Midbrain (tissue), 1 donor: Measurements from ENCODE around the gene LSM10.

Source experiments
- DNase-seq: peaks from one replicate; lab custom pipeline; 2025; lab: John Stamatoyannopoulos, UW

The LSM10 gene

DNA sequence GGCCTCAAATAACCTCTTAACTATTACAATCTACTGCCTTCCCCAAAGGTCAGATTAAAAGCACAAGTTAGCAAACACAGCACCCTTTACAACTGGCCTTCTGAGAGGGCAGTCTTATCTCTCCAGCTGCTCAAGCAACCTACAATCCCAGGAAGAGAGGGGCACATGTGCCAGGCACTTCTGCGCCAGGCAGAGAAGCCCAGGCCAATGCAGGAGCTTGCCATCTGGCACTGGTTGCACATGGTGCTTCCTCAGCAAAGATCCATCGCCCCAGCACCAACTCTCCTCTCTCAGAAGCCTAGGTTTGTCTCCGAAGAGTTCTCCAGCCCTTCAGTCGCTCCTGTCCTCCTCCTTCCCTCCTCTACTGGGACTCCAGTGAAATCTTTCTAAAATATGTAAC lies 14.5 kb downstream of the LSM10 start:
- DNase-seq: no peak

DNA sequence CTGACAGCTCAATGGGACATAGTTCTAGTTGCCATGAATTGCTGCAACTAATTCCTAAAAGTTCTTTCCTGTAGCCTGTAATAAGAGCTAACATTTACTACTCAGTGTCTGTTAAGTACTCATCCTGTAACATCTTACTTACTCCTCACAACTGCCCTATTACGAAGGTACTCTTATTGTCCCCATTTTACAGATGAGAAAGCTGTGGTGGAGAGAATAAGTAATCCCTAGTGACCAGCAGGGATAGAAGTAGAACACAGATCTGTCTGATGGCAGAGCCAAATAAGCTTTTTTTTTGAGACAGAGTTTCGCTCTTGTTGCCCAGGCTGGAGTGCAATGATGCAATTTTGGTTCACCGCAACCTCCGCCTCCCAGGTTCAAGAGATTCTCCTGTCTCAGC lies 15.0 kb downstream of the LSM10 start:
- no peak for DNase-seq

DNA sequence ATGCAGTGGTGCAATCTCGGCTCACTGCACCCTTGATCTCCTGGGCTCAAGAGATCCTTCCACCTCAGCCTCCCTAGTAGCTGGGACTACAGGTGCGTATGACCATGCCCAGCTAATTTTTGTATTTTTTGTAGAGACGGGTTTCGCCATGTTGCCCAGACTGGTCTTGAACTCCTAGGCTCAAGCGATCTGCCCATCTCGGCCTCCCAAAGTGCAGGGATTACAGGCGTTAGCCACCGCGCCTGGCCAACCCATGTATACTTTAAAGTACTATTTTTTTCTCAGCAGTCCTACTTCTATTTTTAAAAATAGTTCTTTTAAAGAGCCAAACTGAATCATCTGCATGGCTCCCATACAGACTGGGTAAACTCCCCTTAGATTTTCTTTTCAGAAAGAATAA lies 15.5 kb downstream of the LSM10 start:
- no peak for DNase-seq

DNA sequence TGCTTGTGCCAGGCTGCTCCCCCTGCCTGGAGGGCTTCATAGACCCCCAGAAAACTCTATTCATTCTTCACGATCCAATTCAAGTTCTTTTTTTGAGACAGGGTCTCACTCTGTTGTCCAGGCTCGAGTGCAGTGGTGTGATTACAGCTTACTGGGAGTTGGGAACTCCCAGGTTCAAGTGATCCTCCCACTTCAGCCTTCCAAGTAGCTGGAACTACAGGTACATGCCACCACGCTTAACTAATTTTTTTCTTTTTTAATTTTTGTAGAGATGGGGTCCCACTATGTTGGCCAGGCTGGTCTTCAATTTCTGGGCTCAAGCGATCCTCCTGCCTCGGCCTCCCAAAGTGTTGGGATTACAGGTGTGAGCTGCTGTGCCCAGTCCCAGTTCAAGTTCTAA lies 16.3 kb downstream of the LSM10 start:
- no peak for DNase-seq

DNA sequence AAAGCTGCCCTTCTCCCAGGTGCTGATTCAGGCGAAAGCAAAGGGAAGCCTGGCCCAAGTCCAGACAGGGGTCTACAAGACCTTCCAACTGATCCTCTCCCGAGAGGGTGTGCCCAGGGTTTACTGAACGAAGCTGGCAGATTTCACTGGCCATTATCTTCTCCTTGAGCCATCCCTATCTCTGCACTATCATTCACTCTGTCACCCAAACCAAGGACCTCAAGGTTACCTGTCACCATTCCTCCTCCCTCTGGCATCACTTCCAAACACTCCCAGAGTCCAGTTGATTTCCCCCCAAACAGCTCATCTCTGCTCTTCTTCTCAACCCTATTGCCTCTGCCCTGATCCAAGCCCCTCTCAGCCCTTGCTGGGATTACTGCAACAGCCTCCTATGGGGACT lies 16.9 kb downstream of the LSM10 start:
- no peak for DNase-seq

DNA sequence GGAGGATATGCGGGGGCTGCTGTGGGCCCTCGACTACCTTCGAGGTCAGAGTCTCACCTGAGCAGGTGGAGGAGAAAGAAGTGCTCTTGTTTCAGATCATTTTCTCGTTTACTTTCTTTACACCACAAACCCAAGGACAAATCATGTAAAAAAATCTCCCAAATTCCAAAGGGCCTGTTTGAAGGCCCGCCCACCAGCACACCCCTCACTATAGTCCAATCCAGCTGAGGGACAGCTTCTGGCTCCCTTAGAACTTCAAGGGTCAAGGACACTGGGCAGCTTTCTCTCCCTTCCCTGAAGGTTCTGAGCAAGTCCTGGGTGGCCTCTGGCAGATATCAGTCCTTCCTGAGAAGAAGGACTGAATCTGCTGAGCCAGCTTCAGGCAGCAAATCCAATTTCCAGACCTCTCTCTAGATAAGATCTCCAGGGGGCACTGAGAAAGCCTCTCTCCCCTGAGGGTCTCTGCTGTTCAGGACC lies 17.5 kb downstream of the LSM10 start:
- DNase-seq: no peak

DNA sequence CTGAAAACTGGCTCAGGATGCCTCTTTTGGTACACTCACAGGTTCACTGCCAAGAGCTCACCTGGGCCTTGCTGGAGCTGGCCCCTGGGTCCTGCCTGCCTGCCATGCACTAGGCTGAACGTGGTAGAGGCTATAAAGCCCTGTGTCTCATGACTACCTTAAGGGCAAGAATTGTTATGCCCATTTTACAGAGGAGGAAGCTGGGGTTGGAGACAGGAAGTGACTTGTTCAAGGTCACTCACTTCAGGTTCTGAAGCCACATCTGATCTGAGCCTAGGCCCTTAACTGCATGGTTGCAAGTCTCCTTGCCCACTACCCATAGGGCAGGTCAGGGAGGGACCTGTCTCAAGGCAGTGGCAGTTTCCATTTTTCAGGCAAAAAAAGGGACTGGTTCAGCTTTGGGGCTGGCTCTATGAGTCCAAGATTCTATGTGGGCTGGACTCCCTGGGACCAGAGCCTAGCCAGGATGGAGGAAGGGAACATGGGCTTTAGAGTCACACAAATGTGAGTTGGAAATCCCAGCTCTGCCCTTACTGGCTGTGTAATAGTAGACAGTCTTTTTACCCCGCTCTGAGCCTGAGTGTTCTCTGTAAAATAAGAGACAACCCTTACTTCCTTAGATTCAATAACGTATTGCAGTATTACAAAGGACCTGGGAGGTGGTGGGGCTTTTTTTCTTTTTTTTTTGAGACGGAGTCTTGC lies 19.8 kb downstream of the LSM10 start:
- no peak for DNase-seq

DNA sequence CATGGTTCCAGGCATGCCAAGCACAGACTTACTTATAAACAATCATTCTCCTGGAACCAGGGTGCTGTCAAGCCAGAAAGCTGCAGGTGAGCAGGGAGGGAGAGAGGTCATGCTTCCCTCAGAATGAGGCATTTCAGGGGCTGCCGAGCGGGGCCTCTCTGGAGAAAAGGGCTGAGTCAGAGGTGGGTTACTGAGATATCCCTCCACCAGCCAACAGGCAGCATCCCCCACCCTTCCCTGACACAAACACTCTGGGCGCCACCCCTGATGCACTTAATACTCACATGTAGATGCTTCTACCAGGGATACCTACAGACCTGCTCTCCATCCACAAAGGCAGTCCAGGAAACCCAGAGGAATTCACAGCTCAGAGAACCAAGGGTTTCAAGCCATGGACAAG lies 25.1 kb downstream of the LSM10 start:
- no peak for DNase-seq

DNA sequence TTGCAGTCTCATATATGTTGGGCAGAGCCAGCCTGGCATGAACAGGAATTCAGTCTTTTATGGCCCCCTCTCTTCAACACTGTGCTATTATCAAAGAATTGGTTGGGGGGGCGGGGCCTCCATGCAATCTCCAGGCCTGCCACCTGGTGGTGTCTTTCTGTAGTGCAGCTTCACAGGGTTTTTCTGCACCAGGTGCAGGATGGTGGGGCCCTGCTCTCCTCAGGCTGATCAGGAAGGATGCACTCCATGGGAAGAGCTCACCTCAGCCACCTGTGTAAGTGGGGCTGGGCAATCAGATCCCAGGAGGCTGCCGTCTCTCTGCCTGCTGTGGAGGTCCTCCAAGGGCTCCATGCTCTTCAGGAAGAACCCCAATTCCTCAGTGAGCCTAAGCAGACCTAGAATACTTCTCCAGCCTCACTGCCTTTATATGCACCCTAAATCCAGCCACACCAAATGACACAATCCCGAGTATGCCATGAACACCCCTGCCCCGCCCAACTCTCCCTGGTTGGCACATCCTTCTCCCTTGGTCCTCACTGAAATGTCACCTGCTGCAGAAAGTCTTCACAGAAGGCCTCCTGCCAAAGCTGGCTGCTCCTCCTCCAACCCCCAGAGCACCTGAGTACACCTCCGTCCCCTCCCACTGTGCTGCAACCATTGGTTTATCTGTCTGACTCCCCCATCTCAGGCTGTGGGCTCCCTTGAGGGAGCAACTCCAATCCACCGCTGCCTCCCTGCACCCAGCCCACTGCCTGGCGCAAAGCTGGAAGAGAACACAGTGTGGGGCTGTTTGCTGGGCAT lies 28.4 kb downstream of the LSM10 start:
- DNase-seq: peak; percentile 66

DNA sequence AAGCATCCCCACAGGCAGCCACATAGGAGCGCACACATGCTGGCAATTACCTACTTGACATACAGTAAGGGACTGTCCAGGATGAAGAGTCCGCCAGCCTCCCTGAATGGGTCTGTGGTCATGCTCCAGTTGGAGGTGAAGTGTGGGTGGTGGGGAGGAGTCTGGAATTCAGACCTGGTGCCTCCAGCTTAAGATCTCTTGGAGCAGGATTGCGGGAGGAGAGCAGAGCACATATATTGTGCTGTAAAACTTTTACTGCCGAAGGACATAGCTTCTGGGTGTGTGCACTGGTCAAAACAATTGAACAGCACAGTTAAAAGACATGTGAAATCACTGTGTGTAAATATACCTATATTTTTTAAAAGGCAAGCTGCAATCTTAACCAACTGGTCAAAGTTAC lies 29.9 kb downstream of the LSM10 start:
- DNase-seq: no peak

DNA sequence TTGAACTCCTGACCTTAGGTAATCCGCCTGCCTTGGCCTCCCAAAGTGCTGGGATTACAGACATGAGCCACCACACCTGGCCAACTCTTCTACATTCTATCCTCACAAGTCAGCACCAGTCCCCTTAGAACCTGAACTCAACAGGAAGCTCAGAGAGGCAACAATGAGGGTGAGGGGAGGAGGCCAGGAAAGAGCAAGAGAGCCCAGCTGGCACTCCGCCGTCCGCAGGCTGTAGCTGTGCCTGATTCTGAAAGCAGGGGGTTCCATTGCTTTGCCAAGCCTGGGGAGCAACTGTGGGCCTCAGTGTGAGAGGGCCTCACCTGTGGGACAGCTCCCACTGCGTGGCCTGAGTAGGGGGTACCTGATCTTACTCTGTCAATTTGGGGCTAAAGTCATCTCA lies 30.6 kb downstream of the LSM10 start:
- no peak for DNase-seq

DNA sequence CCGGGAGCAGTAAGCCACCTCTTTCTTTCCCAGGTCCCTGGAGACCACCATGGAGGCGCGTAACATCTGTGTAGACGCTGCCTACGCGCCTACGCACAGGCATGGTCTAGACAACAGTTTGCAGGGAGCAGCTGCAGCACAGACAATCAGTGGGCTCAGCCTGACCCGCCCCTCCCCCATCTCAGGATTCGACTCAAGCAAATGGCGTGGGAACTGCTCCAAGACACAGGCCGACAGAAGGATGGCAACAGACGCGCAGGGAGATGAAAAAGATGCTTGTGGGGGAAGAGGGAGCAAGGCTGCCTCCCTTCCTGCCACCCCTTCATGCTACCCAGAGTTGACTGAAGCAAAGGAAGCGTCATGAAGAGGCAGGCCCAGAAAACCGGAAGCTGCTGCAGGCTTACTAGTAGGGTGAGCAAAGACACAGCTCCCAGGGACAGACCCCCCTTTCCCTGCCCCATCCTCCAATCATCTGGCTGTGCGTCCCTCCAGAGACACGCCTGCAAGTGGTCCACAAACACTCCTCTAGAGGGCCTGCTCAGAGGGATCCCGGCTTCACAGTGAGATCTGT lies 31.5 kb downstream of the LSM10 start:
- peak; percentile 62 for DNase-seq

DNA sequence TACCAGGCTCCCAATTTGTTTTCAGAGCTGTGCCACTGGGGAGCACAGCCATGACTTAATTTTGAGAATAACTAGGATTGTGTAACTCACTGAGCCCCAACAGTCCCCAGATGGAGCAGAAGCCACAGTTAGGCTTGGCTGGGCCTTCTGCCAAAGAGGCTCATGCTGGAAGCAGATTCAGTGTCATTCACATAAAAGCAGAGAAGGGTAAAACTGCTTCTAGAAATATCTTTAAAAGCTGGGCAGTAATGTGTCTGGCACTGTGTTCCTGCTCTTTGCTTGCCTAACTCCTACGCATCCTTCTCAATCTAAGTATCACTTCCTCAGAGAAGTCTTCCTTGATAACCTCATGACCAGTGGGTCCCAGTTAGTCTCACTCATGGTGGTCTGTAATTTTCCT lies 32.3 kb downstream of the LSM10 start:
- peak; percentile 59 for DNase-seq

DNA sequence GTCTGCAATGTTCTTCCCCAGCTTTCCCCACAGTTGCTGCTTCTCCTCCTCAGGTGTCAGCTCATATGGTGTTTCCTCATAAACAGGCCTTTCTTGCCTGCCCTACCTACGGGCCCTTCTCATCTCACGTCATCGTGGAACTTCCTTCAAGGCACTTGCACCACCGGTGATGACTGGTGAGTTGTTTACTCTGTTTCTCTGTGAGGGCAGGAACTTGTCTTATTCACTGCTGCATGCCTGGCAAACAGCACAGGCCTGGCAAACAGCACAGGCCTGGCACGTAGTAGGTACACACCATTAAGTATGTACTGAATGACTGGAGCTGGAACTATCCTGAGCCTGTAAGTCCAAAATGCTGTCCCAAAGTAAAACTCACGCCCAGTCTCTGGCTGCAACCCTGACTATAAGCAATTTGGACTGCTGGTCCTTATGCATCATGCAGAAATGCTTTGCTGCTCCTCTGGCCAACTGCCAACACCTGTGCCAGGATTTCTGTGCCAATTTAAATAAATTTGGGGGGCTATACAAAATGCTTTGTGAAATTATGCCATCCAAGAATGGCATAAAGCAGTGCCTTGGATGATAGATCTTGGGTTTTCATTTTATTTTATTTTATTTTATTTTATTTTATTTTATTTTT lies 37.7 kb downstream of the LSM10 start:
- no peak for DNase-seq

DNA sequence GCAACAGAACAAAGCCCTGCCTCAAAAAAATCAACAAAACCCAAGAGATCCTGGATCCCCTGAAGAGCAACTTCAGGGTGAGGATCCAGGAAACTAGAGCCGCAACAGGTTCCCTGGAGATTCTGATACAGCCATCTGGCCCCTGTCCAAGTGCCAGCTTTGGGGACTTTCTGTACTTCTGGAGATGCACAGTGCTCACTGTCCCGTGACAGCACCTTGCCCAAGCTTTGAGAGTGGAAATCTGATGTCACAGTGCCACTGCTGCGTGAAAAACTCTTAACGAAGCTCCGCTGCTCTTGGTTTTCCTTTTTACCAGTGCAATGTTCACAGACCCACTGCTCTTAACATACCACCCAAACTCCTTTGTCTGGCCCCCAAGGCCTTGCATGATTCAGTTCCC lies 38.3 kb downstream of the LSM10 start:
- DNase-seq: no peak

DNA sequence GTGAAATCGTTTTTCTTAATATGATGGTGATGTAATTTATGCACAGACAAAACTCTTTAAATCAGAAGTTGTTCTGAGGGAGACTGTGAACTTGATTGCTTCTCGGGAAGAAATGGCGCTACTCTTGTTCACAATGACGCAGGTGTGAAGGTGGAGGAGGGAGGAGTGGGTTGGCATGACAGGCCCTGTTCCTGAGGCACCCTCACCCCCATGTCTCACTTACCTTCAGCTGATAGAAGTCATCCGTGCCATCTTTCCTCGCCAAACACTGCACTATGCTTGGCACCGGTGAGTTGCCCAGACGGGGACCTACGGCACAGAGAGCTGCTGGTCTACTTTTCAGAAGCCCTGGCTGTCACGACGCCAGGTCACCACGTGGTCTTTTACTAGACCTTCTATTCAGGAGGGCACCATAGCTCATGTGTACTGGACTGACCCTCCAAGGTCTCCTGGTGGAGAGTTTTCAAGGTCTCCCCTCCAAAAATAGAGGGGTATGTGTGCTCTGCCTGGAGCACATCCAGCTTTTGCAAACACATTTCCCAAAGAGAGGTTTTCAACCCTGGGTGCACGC lies 39.1 kb downstream of the LSM10 start:
- no peak for DNase-seq

DNA sequence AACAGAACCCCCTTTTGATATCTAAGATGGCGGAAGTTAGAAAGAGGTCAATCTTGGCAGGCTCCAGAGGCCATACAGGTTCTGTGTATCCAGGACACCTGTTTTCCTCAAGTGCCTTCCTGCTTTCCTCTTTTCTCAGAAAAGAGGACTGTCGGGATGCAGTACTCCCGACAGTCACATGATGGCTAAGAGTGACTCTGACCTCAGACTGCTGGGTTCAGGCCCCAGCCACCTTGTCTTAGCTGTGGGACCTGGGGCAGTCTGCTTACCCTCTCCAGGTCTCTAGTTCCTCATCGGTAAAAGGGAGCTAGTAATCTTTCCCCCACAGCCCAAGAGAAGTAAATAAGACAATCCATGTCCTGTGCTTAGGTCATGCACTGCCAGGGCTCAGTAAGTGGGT lies 41.9 kb downstream of the LSM10 start:
- no peak for DNase-seq

DNA sequence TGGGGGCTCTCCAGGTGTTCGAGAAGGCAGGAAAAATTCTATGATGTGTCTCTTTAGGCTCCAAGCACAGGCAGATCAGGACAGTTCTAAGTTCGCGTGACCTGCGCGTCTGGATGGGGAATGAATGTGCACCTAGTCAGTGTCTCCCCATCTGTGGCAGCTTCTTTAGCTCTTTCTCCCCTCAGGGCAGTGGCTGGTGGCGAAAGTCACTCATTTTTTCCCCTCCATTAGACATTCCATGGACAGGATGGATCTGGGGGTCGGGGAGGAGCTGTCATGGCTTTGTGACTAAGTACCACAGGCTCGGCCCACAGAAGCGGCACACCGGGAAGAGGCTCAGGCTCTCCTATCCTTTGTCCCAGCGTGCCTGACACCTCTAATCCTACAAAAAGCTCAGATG lies 43.2 kb downstream of the LSM10 start:
- no peak for DNase-seq

DNA sequence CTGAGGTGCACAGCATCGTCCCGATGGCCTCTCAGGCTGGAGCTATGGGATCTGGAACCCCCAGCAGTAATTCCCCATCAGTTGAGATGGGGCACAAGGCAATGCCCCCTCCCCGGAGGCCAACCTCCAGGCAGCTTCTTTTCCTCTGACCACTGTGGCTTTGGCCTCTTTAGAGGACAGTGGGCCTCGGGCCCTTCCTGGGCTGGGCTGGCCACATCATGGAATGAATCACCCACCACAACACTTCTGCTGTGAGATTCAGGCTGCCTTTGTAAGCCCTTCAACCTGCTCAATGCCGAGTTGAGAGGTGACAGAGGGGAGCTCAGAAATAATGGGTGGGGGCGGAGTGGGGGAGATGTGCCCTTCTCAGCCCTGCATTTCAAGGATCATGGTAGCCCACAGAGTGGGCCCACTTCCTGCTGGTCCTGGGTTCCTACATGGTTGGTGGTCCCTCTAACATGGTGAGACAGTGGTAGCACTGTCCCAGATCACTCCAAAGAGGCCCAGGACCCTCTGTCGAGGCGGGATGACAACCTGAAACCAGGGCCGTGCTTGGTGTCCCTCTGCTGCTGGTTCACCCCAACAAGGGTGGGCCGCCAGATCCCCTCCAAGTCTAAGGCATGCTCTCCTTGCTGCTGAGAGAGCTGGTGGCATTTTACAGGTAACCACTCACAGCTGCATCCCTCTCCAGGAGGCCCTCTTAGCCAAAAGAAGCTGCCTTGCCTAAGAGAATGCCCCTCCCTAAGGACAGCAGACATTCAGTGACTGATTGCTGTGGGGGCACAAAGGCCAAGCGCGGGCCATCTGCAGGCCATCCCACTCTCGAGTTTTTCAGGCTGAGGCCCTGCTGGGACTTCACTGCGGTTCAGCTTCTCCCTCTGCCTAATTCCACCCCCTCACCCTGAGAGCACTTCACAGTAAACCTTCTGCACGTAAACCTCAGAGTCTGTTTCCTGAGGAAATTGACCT lies 44.5 kb downstream of the LSM10 start:
- no peak for DNase-seq

DNA sequence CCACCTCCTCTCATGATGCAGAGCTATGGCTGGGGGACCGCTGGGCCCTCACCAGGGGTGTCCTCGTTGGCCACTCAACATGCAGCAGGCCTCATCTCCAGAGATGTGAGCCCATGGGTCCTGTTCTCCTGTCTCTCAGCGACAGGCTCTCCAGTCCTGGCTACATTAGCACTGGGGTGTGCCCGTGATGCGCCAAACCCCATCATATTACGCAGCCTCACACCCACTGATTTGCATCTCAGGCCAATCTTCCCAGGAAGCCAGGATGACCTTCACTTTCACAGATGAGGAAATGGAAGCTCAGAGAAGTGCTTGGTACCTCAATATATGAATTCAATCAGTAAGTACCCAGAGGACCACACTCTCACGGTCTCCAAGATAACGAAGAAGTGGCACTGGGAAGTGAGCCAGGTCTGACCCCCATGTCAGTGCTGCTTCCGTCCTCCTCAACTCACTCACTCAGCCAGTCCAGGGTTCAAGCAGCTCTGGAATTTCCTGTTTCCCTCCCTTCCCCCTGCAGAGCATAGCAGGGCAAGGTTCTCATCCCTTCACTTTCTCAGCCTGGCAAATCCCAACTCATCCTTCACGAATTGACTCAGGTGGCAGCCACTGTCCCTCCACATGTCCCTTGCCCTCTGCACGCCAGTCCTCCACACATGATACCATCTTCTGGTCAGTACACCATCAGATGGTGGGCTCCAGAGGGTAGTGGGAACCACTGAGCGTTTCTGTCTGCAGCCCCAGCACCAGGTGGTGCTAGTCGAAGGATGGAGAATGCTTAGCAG lies 45.4 kb downstream of the LSM10 start:
- no peak for DNase-seq
